Osteocyte (in vitro differentiated cells): ENCODE measurements around the gene SNRNP35. TPM values are rescaled to one million over a fixed set of nuclear protein-coding genes. Genes with fewer than 3 reads are reported as not detected.
"Not testable (repeated sequence)": the region's sequence is repeated elsewhere in the genome, so short reads cannot be mapped to it uniquely, and the experiment has no call there.

Source experiments
- DNase-seq: peaks from one replicate; pipeline ENCODE4 v3.0.0; 2021; ENCODE audit warnings: mixed read lengths; ENCODE audit not compliant: unreplicated experiment; ENCODE audit errors: extremely low spot score
- H3K27ac Mint-ChIP-seq: one replicate; pipeline ENCODE4 v1.8.0; 2021; ENCODE audit warnings: mild to moderate bottlenecking, mixed read lengths; ENCODE audit not compliant: unreplicated experiment
- H3K27me3 Mint-ChIP-seq: one replicate; pipeline ENCODE4 v1.8.0; 2021; ENCODE audit warnings: mixed read lengths; ENCODE audit not compliant: unreplicated experiment
- H3K36me3 Mint-ChIP-seq: one replicate; pipeline ENCODE4 v1.8.0; 2021; ENCODE audit warnings: mixed read lengths; ENCODE audit not compliant: unreplicated experiment
- H3K4me1 Mint-ChIP-seq: one replicate; pipeline ENCODE4 v1.8.0; 2021; ENCODE audit warnings: mixed read lengths; ENCODE audit not compliant: unreplicated experiment
- H3K4me3 Mint-ChIP-seq: one replicate; pipeline ENCODE4 v1.8.0; 2021; ENCODE audit warnings: mild to moderate bottlenecking, moderate library complexity, mixed read lengths; ENCODE audit not compliant: unreplicated experiment
- H3K9me3 Mint-ChIP-seq: one replicate; pipeline ENCODE4 v1.8.0; 2021; ENCODE audit warnings: mixed read lengths; ENCODE audit not compliant: unreplicated experiment
- CTCF ChIP-seq: fragments of 200-600 bp; sonication (generic); IDR thresholded peaks from 2 replicates; pipeline ENCODE4 v1.5.0; 2021; ENCODE audit warnings: antibody characterized with exemption, mild to moderate bottlenecking, moderate library complexity
- total RNA-seq: library from RNA; stranded (reverse); gene quantifications from 2 replicates; pipeline ENCODE4 v1.2.1, GENCODE V29; 2021

SNRNP35 gene
- total RNA-seq, 1 donor from 2014 or later = 21.6 TPM

GRCh38 chr12:123478762-123479161 lies 20.8 kb downstream of the SNRNP35 start:
- Mint-ChIP-seq H3K36me3 (peaks cover 24% of the 10 kb centered on the region), H3K4me3 (no peak overlapping the region), H3K9me3 (no peaks in the 10 kb centered on the region), H3K27ac (peak overlapping the region; percentile 94), H3K27me3 (no peaks in the 10 kb centered on the region), H3K4me1 (peaks cover 15% of the 10 kb centered on the region)
- no peak for TF ChIP-seq CTCF
- no peak for DNase-seq

GRCh38 chr12:123479442-123480180 lies 21.7 kb downstream of the SNRNP35 start:
- Mint-ChIP-seq H3K4me3 (no peak overlapping the region), H3K9me3 (no peaks in the 10 kb centered on the region), H3K27ac (peak overlapping the region; percentile 94), H3K27me3 (no peaks in the 10 kb centered on the region), H3K36me3 (peaks cover 29% of the 10 kb centered on the region), H3K4me1 (peaks cover 15% of the 10 kb centered on the region)
- DNase-seq = no peak
- TF ChIP-seq CTCF = no peak

- Mint-ChIP-seq H3K4me1 (peaks cover 15% of the 10 kb centered on the region), H3K36me3 (peaks cover 29% of the 10 kb centered on the region), H3K27ac (peak overlapping the region; percentile 7)
- not testable (repeated sequence) for H3K9me3 Mint-ChIP-seq, H3K27me3 Mint-ChIP-seq, DNase-seq, H3K4me3 Mint-ChIP-seq
These were observed 23.3 kb downstream of the SNRNP35 start for GRCh38 chr12:123481251-123481650.

GRCh38 chr12:123482876-123483275 lies 24.9 kb downstream of the SNRNP35 start:
- peaks cover 15% of the 10 kb centered on the region for H3K4me1 Mint-ChIP-seq
- no peak for TF ChIP-seq CTCF
- H3K27me3 Mint-ChIP-seq = no peaks in the 10 kb centered on the region
- H3K4me3 Mint-ChIP-seq = no peak overlapping the region
- H3K9me3 Mint-ChIP-seq = no peaks in the 10 kb centered on the region
- no peak overlapping the region for H3K27ac Mint-ChIP-seq
- peaks cover 24% of the 10 kb centered on the region for H3K36me3 Mint-ChIP-seq
- no peak for DNase-seq

GRCh38 chr12:123483602-123484248 lies 25.8 kb downstream of the SNRNP35 start:
- H3K36me3 Mint-ChIP-seq = peaks cover 23% of the 10 kb centered on the region
- H3K27ac Mint-ChIP-seq = peak overlapping the region; percentile 4
- no peak for TF ChIP-seq CTCF
- H3K4me1 Mint-ChIP-seq = peaks cover 13% of the 10 kb centered on the region
- H3K27me3 Mint-ChIP-seq = no peaks in the 10 kb centered on the region
- no peak overlapping the region for H3K4me3 Mint-ChIP-seq
- DNase-seq = no peak
- no peaks in the 10 kb centered on the region for H3K9me3 Mint-ChIP-seq
